ENCODE measurements around the gene CEACAM1. TPM values are rescaled to one million over a fixed set of nuclear protein-coding genes. Genes with fewer than 3 reads are reported as not detected.
"Not testable (repeated sequence)": the region's sequence is repeated elsewhere in the genome, so short reads cannot be mapped to it uniquely, and the experiment has no call there.

Gene CEACAM1
- total RNA-seq = 10.9 and 35.7 TPM in 2 replicates

GRCh38 chr19:42528354-42529247 lies at the start of gene CEACAM1:
CEACAM1 (minus strand) TSS chr19:42528481; CDS start chr19:42528374, 107 bp downstream.
- peak; percentile 75 to 76 for DNase-seq (ENCODE audit: low read depth in 2 of 2)

GRCh38 chr19:42577016-42577415 lies 48.7 kb upstream of the CEACAM1 start:
- no peak for DNase-seq (ENCODE audit: low read depth in 2 of 2)

- DNase-seq (ENCODE audit: low read depth in 2 of 2) = no peak
Observed at GRCh38 chr19:42576241-42576640, 48.0 kb upstream of the CEACAM1 start.

GRCh38 chr19:42573642-42574041 lies 45.4 kb upstream of the CEACAM1 start:
- no peak for DNase-seq (ENCODE audit: low read depth in 2 of 2)

- no peak for DNase-seq (ENCODE audit: low read depth in 2 of 2)
Observed at GRCh38 chr19:42571116-42571515, 42.8 kb upstream of the CEACAM1 start.

- no peak for DNase-seq (ENCODE audit: low read depth in 2 of 2)
Observed at GRCh38 chr19:42569193-42569592, 40.9 kb upstream of the CEACAM1 start.

GRCh38 chr19:42568006-42568405 lies 39.7 kb upstream of the CEACAM1 start:
- no peak for DNase-seq (ENCODE audit: low read depth in 2 of 2)

GRCh38 chr19:42567567-42567966 lies 39.3 kb upstream of the CEACAM1 start:
- DNase-seq (ENCODE audit: low read depth in 2 of 2) = no peak

- peak; percentile 55 to 64 for DNase-seq (ENCODE audit: low read depth in 2 of 2)
Observed at GRCh38 chr19:42563352-42564210, 35.3 kb upstream of the CEACAM1 start.

- DNase-seq (ENCODE audit: low read depth in 2 of 2) = no peak
Observed at GRCh38 chr19:42561512-42561911, 33.2 kb upstream of the CEACAM1 start.

- no peak for DNase-seq (ENCODE audit: low read depth in 2 of 2)
Observed at GRCh38 chr19:42560731-42561130, 32.5 kb upstream of the CEACAM1 start.

- no peak for DNase-seq (ENCODE audit: low read depth in 2 of 2)
Observed at GRCh38 chr19:42558450-42559150, 30.3 kb upstream of the CEACAM1 start.

GRCh38 chr19:42557386-42557871 lies 29.1 kb upstream of the CEACAM1 start:
- not testable (repeated sequence) for DNase-seq (ENCODE audit: low read depth in 2 of 2)

- DNase-seq (ENCODE audit: low read depth in 2 of 2) = no peak
Observed at GRCh38 chr19:42555801-42556200, 27.5 kb upstream of the CEACAM1 start.

GRCh38 chr19:42555317-42555716 lies 27.0 kb upstream of the CEACAM1 start:
- DNase-seq (ENCODE audit: low read depth in 2 of 2) = no peak

GRCh38 chr19:42554046-42554575 lies 25.8 kb upstream of the CEACAM1 start:
- DNase-seq (ENCODE audit: low read depth in 2 of 2) = no peak

GRCh38 chr19:42553292-42554045 lies 25.2 kb upstream of the CEACAM1 start:
- DNase-seq (ENCODE audit: low read depth in 2 of 2) = no peak

GRCh38 chr19:42552086-42553065 lies 24.1 kb upstream of the CEACAM1 start:
- DNase-seq (ENCODE audit: low read depth in 2 of 2) = no peak

- not testable (repeated sequence) for DNase-seq (ENCODE audit: low read depth in 2 of 2)
Observed at GRCh38 chr19:42550521-42550920, 22.2 kb upstream of the CEACAM1 start.

Data from dermis microvascular lymphatic vessel endothelial cell (primary cell).